ENCODE measurements around the gene CAMTA1. TPM values are rescaled to one million over a fixed set of nuclear protein-coding genes. Genes with fewer than 3 reads are reported as not detected.

Gene CAMTA1
- total RNA-seq, 1 donor from 2014 or later = 47.9 TPM

- ATAC-seq (no peak), DNase-seq (no peak)
- H3K9me3 ChIP-seq = no peaks in the 10 kb centered on the region
- no peak overlapping the region for H3K4me3 ChIP-seq
- H3K36me3 ChIP-seq = no peaks in the 10 kb centered on the region
- no peak overlapping the region for H3K27ac ChIP-seq
- no peak for TF ChIP-seq CTCF (IDR thresholded peaks at IDR 0.05)
- H3K27me3 ChIP-seq (ENCODE audit: low read depth) = no peaks in the 10 kb centered on the region
- no peaks in the 10 kb centered on the region for H3K4me1 ChIP-seq
- intact Hi-C loops (cut with DNase I) = no loop called here
Measured at GRCh38 chr1:7252411-7253117, 467.3 kb downstream of the CAMTA1 start.

- DNase-seq (no peak), ATAC-seq (no peak)
- Histone ChIP-seq H3K9me3 (no peaks in the 10 kb centered on the region), H3K36me3 (no peaks in the 10 kb centered on the region), H3K27me3 (ENCODE audit: low read depth) (no peaks in the 10 kb centered on the region), H3K4me3 (no peak overlapping the region), H3K4me1 (no peaks in the 10 kb centered on the region), H3K27ac (no peak overlapping the region)
- no peak for TF ChIP-seq CTCF (IDR thresholded peaks at IDR 0.05)
- intact Hi-C loops (cut with DNase I) = no loop called here
Measured at GRCh38 chr1:7253118-7253480, 467.8 kb downstream of the CAMTA1 start.

GRCh38 chr1:7253988-7254587 lies 468.8 kb downstream of the CAMTA1 start:
- H3K27ac ChIP-seq = no peak overlapping the region
- TF ChIP-seq CTCF (IDR thresholded peaks at IDR 0.05) = no peak
- intact Hi-C loops (cut with DNase I) = no loop called here

GRCh38 chr1:7255303-7256058 lies 470.2 kb downstream of the CAMTA1 start:
- intact Hi-C loops (cut with DNase I) = no loop called here
- no peak for ATAC-seq
- no peak for TF ChIP-seq CTCF (IDR thresholded peaks at IDR 0.05)
- no peaks in the 10 kb centered on the region for H3K9me3 ChIP-seq
- peaks cover under 1% of the 10 kb centered on the region for H3K27me3 ChIP-seq (ENCODE audit: low read depth)
- H3K36me3 ChIP-seq = no peaks in the 10 kb centered on the region
- H3K27ac ChIP-seq = no peak overlapping the region
- DNase-seq = no peak
- no peak overlapping the region for H3K4me3 ChIP-seq
- H3K4me1 ChIP-seq = no peaks in the 10 kb centered on the region

More at GRCh38 chr1:7253988-7254587, 468.8 kb downstream of the CAMTA1 start:
- DNase-seq = no peak
- no peak for ATAC-seq
- H3K36me3 ChIP-seq = no peaks in the 10 kb centered on the region
- no peak overlapping the region for H3K4me3 ChIP-seq
- H3K9me3 ChIP-seq = no peaks in the 10 kb centered on the region
- H3K27me3 ChIP-seq (ENCODE audit: low read depth) = no peaks in the 10 kb centered on the region
- no peaks in the 10 kb centered on the region for H3K4me1 ChIP-seq

GRCh38 chr1:7256526-7256925 lies 471.3 kb downstream of the CAMTA1 start:
- Histone ChIP-seq H3K27ac (no peak overlapping the region), H3K36me3 (no peaks in the 10 kb centered on the region), H3K27me3 (ENCODE audit: low read depth) (peaks cover 7% of the 10 kb centered on the region), H3K4me1 (no peaks in the 10 kb centered on the region), H3K4me3 (no peak overlapping the region), H3K9me3 (no peaks in the 10 kb centered on the region)
- no peak for ATAC-seq
- no peak for DNase-seq
- TF ChIP-seq CTCF (IDR thresholded peaks at IDR 0.05) = no peak
- intact Hi-C loops (cut with DNase I) = no loop called here

Measured in lower lobe of right lung (tissue), 2 donors.